Measurements from ENCODE around the gene HRH3. TPM values are rescaled to one million over a fixed set of nuclear protein-coding genes. Genes with fewer than 3 reads are reported as not detected.

The HRH3 gene
- total RNA-seq, result not detected

GRCh38 chr20:62219992-62220665, at the start of gene HRH3:
Gene HRH3 (minus strand): TSS chr20:62220278. CDS start chr20:62219970, 308 bp downstream.
- Histone ChIP-seq H3K4me3 (peak within 1 kb of the TSS; percentile 17 to 62 (median 38)), H3K27me3 (peaks cover 11 to 100% (median 32%) of the 10 kb centered on the region in 4 donors)
- no peak for DNase-seq

DNA sequence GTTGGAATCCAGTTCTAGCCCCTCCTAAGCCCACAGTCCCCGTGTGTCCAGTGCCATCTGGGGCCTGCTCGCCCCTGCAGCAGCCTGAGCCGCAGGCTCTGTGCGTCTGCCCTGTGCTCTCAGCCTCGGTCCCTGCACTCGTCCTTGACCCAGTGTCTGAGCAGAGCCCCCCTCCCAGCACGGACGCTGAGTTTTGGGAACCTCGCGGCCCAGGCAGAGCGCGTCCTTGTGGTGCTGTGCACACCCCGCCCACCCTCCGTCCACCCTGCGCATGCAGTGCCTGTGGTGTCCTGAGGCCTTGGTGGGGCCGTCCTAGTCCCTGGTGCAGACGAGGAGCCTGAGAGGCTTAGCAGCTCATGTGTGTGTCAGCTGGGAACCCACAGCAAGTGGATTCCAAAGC, 49.8 kb upstream of the HRH3 start:
- Histone ChIP-seq H3K27ac (no peak overlapping the region), H3K27me3 (no peaks in the 10 kb centered on the region), H3K36me3 (peaks cover 7 to 90% (median 22%) of the 10 kb centered on the region in 3 donors), H3K4me1 (peaks cover 0 to 19% (median 6%) of the 10 kb centered on the region in 3 donors), H3K4me3 (no peak overlapping the region), H3K9me3 (no peaks in the 10 kb centered on the region)
- TF ChIP-seq POLR2A (IDR thresholded peaks at IDR 0.05), result no peak
- TF ChIP-seq, protein P1, sequence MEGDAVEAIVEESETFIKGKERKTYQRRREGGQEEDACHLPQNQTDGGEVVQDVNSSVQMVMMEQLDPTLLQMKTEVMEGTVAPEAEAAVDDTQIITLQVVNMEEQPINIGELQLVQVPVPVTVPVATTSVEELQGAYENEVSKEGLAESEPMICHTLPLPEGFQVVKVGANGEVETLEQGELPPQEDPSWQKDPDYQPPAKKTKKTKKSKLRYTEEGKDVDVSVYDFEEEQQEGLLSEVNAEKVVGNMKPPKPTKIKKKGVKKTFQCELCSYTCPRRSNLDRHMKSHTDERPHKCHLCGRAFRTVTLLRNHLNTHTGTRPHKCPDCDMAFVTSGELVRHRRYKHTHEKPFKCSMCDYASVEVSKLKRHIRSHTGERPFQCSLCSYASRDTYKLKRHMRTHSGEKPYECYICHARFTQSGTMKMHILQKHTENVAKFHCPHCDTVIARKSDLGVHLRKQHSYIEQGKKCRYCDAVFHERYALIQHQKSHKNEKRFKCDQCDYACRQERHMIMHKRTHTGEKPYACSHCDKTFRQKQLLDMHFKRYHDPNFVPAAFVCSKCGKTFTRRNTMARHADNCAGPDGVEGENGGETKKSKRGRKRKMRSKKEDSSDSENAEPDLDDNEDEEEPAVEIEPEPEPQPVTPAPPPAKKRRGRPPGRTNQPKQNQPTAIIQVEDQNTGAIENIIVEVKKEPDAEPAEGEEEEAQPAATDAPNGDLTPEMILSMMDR (IDR thresholded peaks at IDR 0.05), result no peak
- 86 to 100% methylated on average over 3 to 6 of the region's 17 CpGs for WGBS, 2 donors
- DNase-seq, result no peak
- intact Hi-C loops (cut with DNase I), result no loop called here

More at GRCh38 chr20:62219992-62220665, at the start of gene HRH3:
- no CpG with 5 or more reads among the region's 84 CpGs for WGBS, 2 donors
- Histone ChIP-seq H3K4me1 (peaks cover 11 to 30% (median 24%) of the 10 kb centered on the region in 3 donors), H3K36me3 (no peaks in the 10 kb centered on the region), H3K9me3 (no peaks in the 10 kb centered on the region), H3K27ac (no peak within 1 kb of the TSS)
- TF ChIP-seq, protein P1 (IDR thresholded peaks at IDR 0.05), result no peak
- TF ChIP-seq POLR2A (IDR thresholded peaks at IDR 0.05), result no peak
- intact Hi-C loops (cut with DNase I), result no loop called here

GRCh38 chr20:62269378-62269777, 49.3 kb upstream of the HRH3 start:
- intact Hi-C loops (cut with DNase I), result no loop called here
- DNase-seq, result no peak
- H3K9me3 ChIP-seq, result no peaks in the 10 kb centered on the region
- peaks cover 0 to 19% (median 6%) of the 10 kb centered on the region in 3 donors for H3K4me1 ChIP-seq
- 90 to 91% methylated on average over 9 to 12 of the region's 14 CpGs for WGBS, 2 donors
- peaks cover 7 to 91% (median 25%) of the 10 kb centered on the region in 3 donors for H3K36me3 ChIP-seq
- H3K27ac ChIP-seq, result no peak overlapping the region
- H3K27me3 ChIP-seq, result no peaks in the 10 kb centered on the region
- H3K4me3 ChIP-seq, result no peak overlapping the region
- no peak for TF ChIP-seq POLR2A (IDR thresholded peaks at IDR 0.05)
- TF ChIP-seq, protein P1 (IDR thresholded peaks at IDR 0.05), result no peak

- Histone ChIP-seq H3K36me3 (peaks cover 10 to 91% (median 29%) of the 10 kb centered on the region in 3 donors), H3K4me1 (peaks cover 0 to 19% (median 6%) of the 10 kb centered on the region in 3 donors), H3K4me3 (no peak overlapping the region), H3K27me3 (no peaks in the 10 kb centered on the region), H3K9me3 (no peaks in the 10 kb centered on the region), H3K27ac (no peak overlapping the region)
- no peak for DNase-seq
- WGBS, 2 donors, result 74 to 86% methylated on average over 6 to 7 of the region's 7 CpGs
- TF ChIP-seq, protein P1 (IDR thresholded peaks at IDR 0.05), result no peak
- no peak for TF ChIP-seq POLR2A (IDR thresholded peaks at IDR 0.05)
- intact Hi-C loops (cut with DNase I), result no loop called here
These were observed 48.3 kb upstream of the HRH3 start for GRCh38 chr20:62268228-62268900.

- Histone ChIP-seq H3K27me3 (no peaks in the 10 kb centered on the region), H3K9me3 (no peaks in the 10 kb centered on the region), H3K4me3 (no peak overlapping the region), H3K27ac (no peak overlapping the region), H3K4me1 (peaks cover 0 to 19% (median 6%) of the 10 kb centered on the region in 3 donors), H3K36me3 (peaks cover 16 to 91% (median 25%) of the 10 kb centered on the region in 3 donors)
- no peak for DNase-seq
- TF ChIP-seq, protein P1 (IDR thresholded peaks at IDR 0.05), result no peak
- no peak for TF ChIP-seq POLR2A (IDR thresholded peaks at IDR 0.05)
- 61 to 78% methylated on average over 9 to 10 of the region's 10 CpGs for WGBS, 2 donors
- intact Hi-C loops (cut with DNase I), result no loop called here
These were observed 47.5 kb upstream of the HRH3 start for GRCh38 chr20:62267543-62267942.

Data from esophagus squamous epithelium (tissue), 5 donors.